GM19455 (cell line): Measurements from ENCODE around the gene WDR37.
A peak's percentile ranks its signal among the peaks of the same experiment; 100 is the strongest.
"Not testable (repeated sequence)": the region's sequence is repeated elsewhere in the genome, so short reads cannot be mapped to it uniquely, and the experiment has no call there.

ENCODE experiments used
- ATAC-seq: cut with Tn5 transposase; IDR thresholded peaks from one replicate; pipeline ENCODE4 v1.9.1; 2021; ENCODE audit not compliant: unreplicated experiment

Gene WDR37

DNA sequence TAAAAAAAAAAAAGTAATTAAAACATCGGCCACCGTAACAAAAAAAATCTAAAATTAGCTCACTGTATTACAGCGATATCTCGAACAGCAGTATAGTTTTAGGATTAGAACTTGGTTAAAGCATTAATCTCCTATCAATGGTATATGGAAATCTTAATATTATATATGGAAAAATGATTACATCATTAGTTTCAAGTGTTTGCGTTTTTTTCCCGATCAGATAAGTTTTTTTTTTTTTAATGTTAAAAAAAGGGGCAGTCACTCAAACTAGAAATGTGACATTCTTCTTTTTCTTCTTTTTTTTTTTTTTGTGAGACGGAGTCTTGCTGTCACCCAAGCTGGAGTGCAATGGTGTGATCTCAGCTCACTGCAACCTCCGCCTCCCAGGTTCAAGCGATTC, 14.7 kb upstream of the WDR37 start:
- ATAC-seq, result no peak

DNA sequence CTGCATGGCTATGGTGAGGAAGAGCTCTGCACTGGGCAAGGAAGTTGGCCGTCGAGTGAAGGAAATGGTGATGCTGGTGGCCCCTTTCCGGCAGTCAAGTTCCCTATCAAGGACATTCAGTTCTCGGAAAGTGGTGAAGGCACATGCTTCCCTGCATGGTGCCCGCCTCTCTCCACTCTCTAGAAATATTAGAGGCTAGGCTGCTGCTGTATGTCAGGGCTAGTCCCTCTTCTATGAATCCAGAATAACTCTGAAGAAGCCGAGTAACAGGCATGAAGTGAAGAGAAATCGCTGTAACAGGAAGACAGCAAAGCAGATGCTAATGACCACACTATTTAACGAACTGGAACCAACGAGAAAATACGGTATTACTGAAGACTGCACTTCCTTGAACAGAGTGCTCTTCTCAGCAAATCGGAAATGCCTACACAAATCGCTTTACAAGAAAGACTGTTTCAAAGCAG, 12.6 kb upstream of the WDR37 start:
- peak; percentile 45 for ATAC-seq

DNA sequence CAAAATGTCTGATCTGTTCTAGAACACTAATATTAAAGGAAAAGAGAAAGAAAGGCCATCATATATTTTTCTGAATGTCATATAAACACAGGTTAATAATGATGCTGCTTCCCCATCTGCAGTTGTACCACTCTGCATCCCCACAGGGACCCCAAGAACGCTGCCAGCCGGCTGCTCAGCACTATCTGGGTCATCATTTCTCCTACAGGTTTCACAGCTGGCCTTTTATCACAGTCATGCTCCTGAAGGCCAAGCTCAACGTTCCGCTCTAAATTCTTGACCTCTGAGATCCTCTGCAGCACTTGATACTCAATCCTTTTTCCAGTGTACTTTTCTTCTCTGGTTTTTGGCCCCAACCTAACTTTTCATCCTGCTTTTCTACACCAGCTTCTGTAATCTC, 12.0 kb upstream of the WDR37 start:
- no peak for ATAC-seq

DNA sequence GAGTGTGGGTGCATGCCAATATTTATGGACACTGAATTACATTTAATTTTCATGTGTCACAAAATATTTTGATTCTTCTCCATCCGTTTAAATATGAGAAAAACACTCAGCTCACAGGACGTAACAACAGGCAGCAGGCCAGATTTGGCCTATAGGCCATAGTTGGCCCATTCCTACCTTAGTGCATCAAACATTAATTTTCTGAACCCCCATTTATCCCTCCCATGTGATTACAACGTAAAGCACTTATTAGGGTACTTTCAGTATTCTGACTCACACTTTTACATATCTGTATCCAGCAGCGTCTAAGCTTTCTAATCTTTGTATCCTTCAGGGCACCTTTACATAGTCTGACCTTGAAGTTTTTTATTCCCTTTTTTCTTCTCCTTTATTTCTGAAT, 11.2 kb upstream of the WDR37 start:
- ATAC-seq, result no peak

DNA sequence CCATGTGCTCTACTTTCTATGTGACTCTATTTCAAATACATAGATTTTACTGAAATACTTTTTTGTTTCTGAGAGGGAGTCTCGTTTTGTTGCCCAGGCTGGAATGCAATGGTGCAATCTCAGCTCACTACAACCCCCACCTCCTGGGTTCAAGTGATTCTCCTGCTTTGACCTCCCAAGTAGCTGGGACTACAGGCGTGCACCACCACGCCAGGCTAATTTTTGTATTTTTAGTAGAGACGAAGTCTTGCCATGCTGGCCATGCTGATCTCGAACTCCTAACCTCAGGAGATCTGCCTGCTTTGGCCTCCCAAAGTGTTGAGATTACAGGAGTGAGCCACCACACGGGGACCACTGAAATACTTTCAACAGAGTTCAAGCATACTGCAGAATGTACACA, 10.8 kb upstream of the WDR37 start:
- no peak for ATAC-seq

DNA sequence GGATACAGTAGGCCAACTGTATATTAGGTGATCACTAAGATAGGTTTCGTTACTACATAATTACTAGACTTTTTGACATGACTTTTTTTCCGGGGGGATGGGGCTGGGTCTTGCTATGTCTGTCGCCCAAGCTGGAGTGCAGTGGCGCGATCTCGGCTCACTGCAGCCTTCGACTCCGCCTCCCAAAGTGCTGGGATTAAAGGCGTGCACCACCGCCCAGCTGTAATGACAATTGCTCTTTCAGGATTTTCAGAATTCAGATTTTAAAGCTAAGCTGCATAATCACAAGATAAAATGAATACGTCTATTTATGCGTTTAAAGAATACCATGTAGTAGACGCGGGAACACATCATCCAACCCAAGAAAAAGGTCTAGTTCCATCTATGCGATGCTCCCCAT, 8.2 kb upstream of the WDR37 start:
- ATAC-seq, result no peak

DNA sequence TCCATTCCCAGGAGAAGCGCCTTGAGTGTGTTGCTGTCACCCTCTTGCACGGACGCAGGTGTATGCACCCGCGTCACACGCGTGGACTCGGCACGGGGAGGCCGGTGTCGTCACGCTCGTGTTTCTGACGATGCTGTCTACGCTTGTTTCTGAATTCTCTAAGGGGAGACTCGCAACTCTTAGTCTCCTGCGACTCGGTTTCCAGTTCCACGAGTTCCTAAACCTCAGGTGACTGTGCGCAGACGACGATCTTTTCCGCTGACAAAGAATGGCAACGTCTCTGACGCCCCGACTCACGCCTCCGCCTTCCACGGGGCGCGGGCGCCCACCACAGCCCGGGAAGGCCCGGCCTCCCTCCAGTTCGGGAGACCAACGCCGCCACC, 7.8 kb upstream of the WDR37 start:
- peak; percentile 19 for ATAC-seq

DNA sequence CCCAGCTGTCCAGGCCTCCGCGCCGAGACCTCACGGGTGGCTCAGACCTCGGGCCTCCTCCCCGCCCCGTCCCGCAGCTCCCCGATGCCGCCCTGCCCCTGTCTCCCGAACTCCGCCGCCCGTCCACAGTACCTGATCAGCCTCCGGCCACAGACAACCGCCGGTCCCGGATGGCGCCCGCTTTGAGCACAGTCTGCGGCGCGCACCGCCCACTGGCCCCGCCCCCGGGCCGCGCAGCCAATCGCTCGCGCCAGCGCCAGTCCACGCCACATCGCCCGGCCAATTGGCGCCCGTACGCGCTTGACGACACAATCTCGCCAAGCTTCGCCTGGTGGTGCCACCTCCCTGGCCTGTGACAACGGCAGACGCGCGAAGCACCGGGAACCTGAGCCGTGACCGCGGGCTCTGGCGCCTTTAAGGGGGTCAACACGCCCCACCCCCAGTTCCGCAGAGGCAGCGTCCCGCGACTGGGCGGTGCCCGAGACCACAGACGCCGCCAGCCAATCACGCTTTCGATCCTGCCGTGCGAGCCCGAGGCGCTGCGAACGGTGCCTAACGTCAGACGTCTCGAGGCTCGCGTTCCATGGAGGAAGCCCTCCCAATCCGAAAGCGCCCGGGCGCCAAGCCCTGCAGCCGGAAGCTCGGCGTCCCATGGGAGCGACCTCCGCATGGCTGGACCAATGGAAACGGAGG, 7.3 kb upstream of the WDR37 start, which contains the start of gene IDI1:
Gene IDI1, minus strand, starts transcription at position 388 of the 693 bp plus-strand sequence. Its CDS starts 116 bp downstream, at position 272.
- ATAC-seq, result peak; percentile 79

DNA sequence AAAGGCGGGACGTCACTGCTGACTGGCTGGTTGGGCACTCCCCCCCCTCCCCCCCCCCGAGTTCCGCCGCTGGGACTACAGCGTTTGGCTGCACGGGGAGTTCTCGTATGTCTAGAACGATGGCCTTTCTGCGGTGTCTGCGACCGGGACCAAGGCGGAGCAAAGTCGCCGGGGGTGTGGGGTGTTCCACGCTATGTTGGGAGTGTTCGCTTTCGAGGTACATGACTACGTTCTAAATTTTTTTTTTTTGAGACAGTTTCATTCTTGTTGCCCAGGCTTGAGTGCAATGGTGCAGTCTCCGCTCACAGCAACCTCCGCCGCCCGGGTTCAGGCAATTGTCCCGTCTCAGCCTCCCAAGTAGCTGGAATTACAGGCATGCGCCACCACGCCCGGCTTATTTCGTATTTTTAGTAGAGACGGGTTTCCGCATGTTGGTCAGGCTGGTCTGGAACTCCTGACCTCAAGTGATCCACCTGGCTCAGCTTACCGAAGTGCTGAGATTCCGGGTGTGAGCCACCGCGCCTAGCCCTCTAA, 6.7 kb upstream of the WDR37 start:
- no peak for ATAC-seq

DNA sequence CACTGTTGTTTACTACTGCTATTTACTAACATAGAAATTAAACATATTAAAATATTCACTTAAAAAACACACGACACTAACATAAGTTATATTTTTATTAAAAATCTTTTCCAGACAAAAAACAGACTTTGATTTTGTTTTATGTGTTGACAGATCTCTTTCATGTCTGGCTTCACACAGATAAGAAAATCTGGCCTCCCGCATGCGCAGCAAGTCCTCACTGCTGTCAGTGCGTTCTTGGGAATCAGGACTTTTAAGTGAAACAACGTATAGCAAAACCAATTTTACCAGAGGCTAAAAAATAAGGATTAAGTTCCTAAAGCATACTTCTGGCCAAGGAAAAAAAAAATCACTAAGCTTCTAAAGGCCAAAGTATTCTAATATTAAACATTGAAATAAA, 6.0 kb upstream of the WDR37 start:
- ATAC-seq, result no peak

DNA sequence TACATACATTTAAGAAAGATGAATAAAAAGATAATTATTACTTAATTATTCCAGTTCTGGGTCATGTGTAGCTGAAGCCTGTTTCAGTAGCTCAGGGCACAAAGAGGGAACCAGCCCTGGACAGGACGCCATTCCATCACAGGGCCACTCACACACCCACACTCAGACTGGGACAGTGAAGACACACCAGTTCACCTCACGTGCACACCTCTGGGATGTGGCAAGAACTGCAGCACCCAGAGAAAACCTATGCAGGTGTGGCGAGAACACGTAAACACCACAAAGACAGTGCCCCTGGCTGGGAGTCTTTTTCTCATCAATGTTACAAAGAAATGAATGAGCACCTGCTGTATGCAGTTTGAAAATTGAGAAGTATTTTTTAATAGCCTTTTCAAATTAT, 5.6 kb upstream of the WDR37 start:
- ATAC-seq, result no peak

DNA sequence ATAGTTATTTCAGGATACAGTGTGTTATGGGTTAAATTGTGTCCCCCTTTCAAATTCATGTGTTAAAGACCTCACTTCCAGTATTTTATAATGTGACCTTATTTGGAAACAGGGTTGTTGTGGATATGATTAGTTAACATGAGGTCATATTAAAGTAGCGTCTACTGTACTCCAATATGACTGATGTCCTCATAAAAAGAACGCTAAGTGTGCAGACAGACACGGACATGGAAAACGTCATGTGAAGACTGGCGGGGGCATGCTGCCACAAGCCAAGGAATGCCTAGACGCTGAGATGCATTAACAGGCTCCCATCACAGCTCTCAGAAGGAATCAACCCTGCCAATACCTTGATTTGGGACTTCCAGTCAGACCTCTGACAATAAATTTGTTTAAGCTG, 1.5 kb upstream of the WDR37 start:
- ATAC-seq, result no peak

DNA sequence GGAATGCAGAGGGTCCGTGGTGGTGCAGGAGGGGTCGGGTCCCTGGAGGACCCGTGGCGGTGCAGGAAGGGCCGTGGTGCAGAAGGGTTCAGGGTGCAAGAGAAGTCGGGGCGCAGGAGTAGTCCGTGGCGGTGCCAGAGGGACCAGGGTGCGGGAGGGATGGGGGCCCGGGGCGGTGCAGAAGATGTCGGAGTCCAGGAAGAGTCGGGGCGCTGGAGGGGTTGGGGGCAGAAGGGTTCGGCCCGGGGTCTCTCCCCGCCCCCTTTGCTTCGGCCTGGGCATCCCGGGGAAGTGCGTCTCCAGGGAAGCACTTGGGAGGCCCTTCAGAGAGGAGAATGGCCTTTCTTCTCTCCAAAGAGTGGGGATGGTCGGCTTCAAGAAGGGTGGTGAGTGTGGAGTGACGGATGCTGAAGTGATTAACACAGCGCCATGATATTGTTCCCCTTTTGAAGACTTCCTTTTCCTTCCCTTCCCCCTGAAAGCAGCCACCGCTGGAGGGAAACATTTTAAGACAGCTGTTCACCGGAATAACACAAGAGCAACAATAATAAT, 997 bp downstream of the WDR37 start:
- peak; percentile 5 for ATAC-seq

DNA sequence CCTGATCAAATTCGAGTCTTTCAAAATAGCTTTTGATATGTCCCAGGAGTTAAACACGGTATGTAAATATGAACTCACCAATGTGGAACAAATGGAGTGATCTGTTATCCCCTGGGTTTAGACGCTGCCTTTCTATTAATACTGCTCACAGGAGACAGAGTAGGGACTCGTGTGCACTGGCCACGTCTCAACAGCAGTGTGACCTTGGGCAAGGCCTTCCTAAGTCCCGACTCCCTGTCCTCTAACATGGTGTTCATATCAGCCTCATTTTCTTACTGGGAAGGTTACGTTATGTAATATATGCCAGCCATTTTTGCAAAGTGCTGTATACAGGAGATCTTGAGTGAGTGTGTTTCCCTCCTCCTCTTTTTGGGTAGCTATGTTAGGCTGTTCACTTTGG, 1.8 kb downstream of the WDR37 start:
- no peak for ATAC-seq

DNA sequence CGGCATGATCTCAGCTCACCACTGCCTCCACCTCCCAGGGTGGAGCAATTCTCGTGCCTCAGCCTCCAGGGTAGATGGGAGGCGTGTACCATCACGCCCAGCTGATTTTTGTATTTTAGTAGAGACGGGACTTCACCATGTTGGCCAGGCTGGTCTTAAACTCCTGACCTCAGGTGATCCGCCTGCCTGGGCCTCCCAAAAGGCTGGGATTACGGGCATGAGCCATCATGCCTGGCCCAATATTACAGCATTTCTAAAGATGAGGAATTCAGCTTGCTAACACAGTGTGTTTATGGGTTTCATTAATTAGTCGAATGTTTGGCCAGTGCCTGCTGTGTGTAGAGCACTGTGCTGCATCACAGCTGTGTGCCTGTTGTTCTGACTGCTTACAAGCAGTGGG, 3.7 kb downstream of the WDR37 start:
- no peak for ATAC-seq

DNA sequence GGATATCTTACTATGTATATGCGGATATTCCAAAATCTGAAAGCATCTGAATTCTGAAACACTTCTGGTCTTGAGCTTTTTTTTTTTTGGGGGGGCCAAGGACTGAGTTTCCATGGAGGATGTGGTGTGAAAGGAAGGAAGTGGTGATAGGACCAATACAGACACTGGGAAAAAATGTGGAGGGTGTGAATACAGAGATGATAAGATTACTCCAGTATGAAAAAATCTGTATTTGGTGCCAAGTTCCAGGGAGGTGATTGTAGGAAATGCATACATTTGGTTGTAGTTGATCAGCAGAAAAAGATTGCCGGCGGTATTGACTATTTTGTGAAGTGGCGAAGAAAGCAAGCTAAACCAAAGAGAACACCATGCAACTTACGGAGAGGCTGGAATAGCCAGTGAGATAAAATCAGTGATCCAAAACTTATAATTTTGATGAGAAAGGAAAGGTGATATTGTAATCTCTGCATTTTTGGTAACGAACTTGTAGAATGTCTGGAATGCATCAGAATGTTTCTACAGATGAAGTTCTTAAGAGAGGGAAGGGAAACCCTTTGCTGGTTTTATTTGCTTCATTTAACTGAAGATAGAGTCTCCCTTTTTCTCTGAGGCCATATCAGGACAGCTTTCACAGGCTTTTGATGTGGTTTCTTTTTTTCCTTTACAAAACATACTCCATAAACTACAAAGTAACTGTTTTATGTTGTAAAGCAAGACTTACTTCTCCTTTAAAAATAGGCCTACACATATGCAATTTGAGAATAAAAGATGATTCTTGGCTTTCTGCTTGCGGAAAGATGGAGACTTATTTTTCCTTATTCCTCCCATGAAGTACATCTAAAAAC, 6.0 kb downstream of the WDR37 start:
- ATAC-seq, result no peak

DNA sequence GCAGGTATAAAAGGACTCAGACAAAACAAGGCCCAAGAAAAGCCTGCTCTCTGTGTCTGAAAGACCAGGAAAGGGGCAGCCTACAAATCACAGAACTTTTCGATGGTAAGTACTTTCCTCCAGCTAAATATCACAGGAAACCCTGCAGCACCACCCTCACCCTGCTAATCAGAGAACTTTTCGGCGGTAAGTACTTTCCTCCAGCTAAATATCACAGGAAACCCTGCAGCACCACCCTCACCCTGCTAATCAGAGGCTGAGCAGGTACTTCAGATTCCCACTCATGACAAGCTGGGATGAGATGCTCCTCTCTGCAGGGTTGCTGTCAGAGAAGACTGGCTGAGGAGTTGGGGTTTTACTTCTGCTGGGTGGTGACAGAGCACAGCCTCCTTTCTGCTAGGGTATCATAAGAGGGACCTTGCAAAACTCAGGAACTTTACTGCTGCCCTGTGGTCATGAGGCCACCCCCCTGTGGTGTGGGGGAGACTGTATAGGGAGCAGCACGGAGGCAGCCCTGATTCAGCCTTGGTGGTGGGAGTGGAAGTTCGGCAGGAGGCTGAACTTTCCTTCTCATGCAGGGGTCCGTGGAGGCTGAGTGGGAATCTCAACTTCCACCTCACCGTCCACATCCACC, 7.2 kb downstream of the WDR37 start:
- ATAC-seq, result no peak

DNA sequence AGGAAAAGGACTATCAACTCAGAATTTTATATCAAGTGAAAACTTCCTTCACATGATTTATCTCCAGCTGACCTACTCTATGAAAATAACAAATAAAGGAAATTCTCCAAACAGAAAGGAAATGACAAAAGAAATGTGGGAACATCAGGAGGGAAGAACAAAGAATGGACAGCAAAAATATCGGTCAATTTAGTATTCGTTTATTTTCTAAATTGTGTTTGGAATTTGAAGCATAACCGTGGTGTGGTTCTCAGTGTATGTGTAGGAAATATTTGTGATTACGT, 8.7 kb downstream of the WDR37 start:
- ATAC-seq, result no peak

DNA sequence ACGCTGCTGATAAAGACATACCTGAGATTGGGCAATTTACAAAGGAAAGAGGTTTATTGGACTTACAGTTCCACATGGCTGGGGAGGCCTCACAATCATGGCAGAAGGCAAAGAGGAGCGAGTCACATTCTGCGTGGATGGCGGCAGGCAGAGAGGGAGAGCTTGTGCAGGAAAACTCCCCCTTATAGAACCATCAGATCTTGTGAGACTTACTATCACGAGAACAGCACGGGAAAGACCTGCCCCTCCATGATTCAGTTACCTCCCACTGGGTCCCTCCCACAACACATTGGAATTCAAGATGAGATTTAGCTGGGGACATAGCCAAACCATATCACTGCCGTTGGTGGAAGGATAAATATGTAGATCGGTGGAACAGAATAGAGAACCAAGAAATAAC, 10.5 kb downstream of the WDR37 start:
- ATAC-seq, result not testable (repeated sequence)

DNA sequence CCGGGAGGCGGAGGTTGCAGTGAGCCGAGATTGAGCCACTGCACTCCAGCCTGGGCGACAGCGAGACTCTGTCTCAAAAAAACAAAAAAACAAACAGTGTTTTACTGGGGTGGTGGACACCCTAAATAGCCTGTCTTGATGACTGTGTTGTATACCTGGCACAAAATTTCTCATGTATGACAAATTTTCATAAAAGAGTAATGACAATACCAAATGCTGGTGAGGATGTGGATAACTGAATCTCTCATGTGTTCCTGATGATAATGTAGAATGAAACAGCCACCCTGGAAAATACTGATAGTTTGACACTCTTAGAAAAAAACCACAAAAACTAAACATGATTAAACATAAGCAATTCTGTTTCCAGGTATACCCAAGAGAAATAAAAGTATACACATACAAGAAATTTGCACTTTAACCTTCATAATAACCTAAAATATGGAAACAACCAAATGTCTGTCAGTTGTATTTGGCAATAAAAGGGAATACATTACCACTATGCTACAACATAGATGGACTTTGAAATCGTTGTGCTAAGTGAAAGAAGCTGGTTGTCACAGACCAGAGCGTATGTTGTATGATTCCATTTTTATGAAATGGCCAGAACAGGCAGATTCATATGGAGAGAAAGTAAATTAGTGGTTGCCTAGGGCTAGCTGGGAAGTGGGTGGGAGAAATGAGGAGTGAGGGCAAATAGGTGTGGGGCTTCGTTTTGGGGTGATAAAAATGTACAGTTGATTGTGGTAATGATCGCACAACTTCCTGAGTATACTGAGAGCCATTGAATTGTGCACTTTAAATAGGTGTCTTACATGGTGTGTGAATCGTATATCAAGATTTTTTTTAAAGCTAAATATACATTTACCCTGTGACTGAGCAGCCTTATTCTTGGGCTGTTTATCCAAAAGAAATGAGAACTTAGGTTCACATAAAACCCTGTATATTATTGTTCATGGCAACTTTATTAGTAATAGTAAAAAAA, 12.5 kb downstream of the WDR37 start:
- ATAC-seq, result no peak
